Ishikawa (cell line): ENCODE results near the gene ARRB1.
A peak's percentile ranks its signal among the peaks of the same experiment; 100 is the strongest.

Source experiments
- CEBPB ChIP-seq: IDR thresholded peaks from 2 replicates; pipeline ENCODE4 v1.6.1; 2012
- CREB1 ChIP-seq: IDR thresholded peaks from 2 replicates; pipeline ENCODE4 v1.6.1; 2012; ENCODE audit warnings: low read depth
- EGR1 ChIP-seq: IDR thresholded peaks from 2 replicates; pipeline ENCODE4 v1.6.1; 2012
- EP300 ChIP-seq: IDR thresholded peaks from 2 replicates; pipeline ENCODE4 v1.6.1; 2012; ENCODE audit warnings: borderline replicate concordance
- FOXM1 ChIP-seq: IDR thresholded peaks from 2 replicates; pipeline ENCODE4 v1.6.1; 2012; ENCODE audit warnings: low read depth, borderline replicate concordance
- MAX ChIP-seq: IDR thresholded peaks from 2 replicates; pipeline ENCODE4 v1.6.1; 2012
- NFIC ChIP-seq: IDR thresholded peaks from 2 replicates; pipeline ENCODE4 v1.6.1; 2012
- REST ChIP-seq: IDR thresholded peaks from 2 replicates; pipeline ENCODE4 v1.6.1; 2012; ENCODE audit warnings: low read depth, mild to moderate bottlenecking
- TAF1 ChIP-seq: IDR thresholded peaks from 2 replicates; pipeline ENCODE4 v1.6.1; 2012; ENCODE audit warnings: low read depth, mild to moderate bottlenecking
- TCF12 ChIP-seq: IDR thresholded peaks from 2 replicates; pipeline ENCODE4 v1.6.1; 2012; ENCODE audit warnings: low read depth
- TEAD4 ChIP-seq: IDR thresholded peaks from 2 replicates; pipeline ENCODE4 v1.6.1; 2012
- YY1 ChIP-seq: IDR thresholded peaks from 2 replicates; pipeline ENCODE4 v1.6.1; 2012; ENCODE audit warnings: low read depth
- ZBTB7A ChIP-seq: IDR thresholded peaks from 2 replicates; pipeline ENCODE4 v1.6.1; 2012; ENCODE audit warnings: low read depth
- TF ChIP-seq, protein P1 (sequence below): IDR thresholded peaks from 2 replicates; pipeline ENCODE4 v1.6.1; 2012

The ARRB1 gene

GRCh38 chr11:75245356-75246005 lies 106.0 kb downstream of the ARRB1 start:
- TF ChIP-seq EGR1 (no peak), CREB1 (no peak), EP300 (no peak), TEAD4 (no peak), YY1 (no peak), TAF1 (no peak), FOXM1 (no peak), MAX (no peak), REST (no peak), ZBTB7A (no peak), CEBPB (no peak), NFIC (no peak)
- TF ChIP-seq, protein P1, sequence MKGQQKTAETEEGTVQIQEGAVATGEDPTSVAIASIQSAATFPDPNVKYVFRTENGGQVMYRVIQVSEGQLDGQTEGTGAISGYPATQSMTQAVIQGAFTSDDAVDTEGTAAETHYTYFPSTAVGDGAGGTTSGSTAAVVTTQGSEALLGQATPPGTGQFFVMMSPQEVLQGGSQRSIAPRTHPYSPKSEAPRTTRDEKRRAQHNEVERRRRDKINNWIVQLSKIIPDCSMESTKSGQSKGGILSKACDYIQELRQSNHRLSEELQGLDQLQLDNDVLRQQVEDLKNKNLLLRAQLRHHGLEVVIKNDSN: no peak

- TF ChIP-seq MAX (no peak), EGR1 (no peak), TCF12 (no peak), REST (no peak), NFIC (no peak), ZBTB7A (no peak)
These were observed 107.2 kb downstream of the ARRB1 start for GRCh38 chr11:75244052-75244814.

DNA sequence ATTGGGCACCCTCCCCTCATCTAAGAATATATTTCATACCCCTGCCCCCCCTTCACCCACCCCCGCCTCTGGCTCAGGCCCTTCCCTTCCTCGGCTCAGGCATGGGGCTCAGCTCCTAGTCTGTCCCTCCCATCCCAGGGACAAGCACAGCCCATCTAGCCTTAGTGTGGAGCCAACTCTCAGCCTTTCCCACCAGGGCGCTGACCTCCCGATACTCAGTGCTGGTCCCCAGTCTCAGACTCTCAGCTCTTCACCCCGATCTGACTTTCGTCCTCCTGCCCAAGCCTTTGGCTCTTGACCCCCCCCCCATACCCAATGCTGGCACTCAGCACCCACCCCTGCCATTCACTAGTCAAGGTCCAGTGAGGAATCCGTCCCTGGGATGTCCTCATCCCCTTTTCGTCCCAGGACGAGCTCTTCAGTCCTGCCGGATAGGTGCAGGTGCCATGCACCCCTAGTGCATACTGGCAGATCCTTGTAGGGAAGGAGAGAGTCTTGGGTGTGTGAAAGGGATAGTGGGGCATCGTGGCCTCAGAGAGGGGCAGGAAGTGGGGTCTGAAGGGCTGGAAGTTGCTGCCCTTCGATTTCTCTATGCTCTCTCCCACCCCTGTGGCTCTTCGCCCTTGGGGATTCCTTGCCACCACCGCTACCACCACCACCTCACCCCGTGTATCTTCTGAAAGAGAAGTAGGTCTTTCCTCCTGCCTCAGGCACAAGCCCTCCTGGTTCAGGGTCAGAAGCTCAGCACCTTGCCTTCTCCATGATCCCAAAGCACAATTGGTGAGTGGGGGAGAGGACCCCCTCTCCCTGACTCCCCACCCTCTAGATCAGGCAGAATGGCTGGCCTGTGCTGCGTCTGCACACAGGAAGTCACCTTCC lies 108.5 kb downstream of the ARRB1 start:
- TF ChIP-seq EGR1 (no peak), EP300 (no peak), ZBTB7A (no peak)
- TF ChIP-seq, protein P1: no peak

DNA sequence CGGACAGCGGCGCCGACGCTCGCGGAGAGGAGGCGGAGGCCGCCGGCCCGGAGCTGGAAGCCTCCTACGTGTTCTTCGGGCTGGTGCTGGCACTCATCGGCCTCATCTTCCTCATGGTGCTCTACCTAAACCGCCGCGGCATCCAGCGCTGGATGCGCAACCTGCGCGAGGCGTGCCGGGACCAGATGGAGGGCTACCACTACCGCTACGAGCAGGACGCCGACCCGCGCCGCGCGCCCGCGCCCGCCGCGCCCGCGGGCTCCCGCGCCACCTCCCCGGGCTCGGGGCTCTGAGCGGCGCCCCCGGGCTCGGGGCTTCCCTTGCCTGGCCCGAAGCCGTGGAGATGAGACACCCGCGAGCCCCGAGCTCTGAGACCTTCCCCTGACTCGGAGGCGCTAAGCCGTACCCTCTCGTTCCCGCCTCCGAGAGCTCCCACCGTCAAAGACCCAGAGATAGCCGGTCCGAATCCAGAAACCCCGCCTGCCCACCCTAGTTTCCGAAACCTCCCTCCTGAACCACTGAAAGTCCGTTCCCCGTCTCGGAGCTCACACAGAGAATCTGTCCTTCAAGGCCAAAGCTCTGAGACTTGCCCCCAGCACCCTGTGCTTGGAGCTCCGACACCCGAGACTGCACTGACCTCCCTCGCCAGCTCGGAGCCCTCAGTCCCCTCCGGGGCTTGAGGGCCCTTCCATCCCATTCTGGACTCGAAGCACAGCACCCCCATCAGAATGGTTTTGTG lies 109.4 kb downstream of the ARRB1 start:
- TF ChIP-seq REST (peak; percentile 31; the same call in 1 of the 2 replicates), CREB1 (no peak), TCF12 (no peak), ZBTB7A (no peak)
